Hepatic stellate cell (primary cell): ENCODE results near the gene MATN1.

Experiments used
- DNase-seq: peaks from one replicate; pipeline ENCODE4 v3.0.0; 2011; ENCODE audit warnings: low spot score

Gene MATN1

GRCh38 chr1:30731806-30732276 lies 8.5 kb upstream of the MATN1 start:
- DNase-seq: no peak

- no peak for DNase-seq
These were observed 7.9 kb upstream of the MATN1 start for GRCh38 chr1:30731109-30731805.

GRCh38 chr1:30730346-30731108 lies 7.1 kb upstream of the MATN1 start:
- DNase-seq: no peak

- DNase-seq: no peak
These were observed 6.5 kb upstream of the MATN1 start for GRCh38 chr1:30729901-30730300.

- DNase-seq: no peak
These were observed 5.7 kb upstream of the MATN1 start for GRCh38 chr1:30728832-30729638.

- DNase-seq: no peak
These were observed 5.0 kb upstream of the MATN1 start for GRCh38 chr1:30728340-30728739.

- peak; percentile 61 for DNase-seq
These were observed 4.4 kb upstream of the MATN1 start for GRCh38 chr1:30727824-30728223.

- no peak for DNase-seq
These were observed 3.6 kb upstream of the MATN1 start for GRCh38 chr1:30726773-30727684.

- DNase-seq: no peak
These were observed 2.9 kb upstream of the MATN1 start for GRCh38 chr1:30726236-30726635.

GRCh38 chr1:30725450-30726095 lies 2.2 kb upstream of the MATN1 start:
- DNase-seq: no peak

- no peak for DNase-seq
These were observed 1.5 kb upstream of the MATN1 start for GRCh38 chr1:30724655-30725421.

- no peak for DNase-seq
These were observed 790 bp upstream of the MATN1 start for GRCh38 chr1:30724175-30724574.

- no peak for DNase-seq
These were observed 1.4 kb downstream of the MATN1 start for GRCh38 chr1:30721812-30722537.

- no peak for DNase-seq
These were observed 2.0 kb downstream of the MATN1 start for GRCh38 chr1:30721341-30721793.

GRCh38 chr1:30720271-30721223 lies 2.8 kb downstream of the MATN1 start:
- DNase-seq: no peak

GRCh38 chr1:30719406-30720270 lies 3.7 kb downstream of the MATN1 start:
- DNase-seq: no peak
